Activated CD8-positive, alpha-beta memory T cell treated with anti-CD3 and anti-CD28 coated beads, Interleukin-2, amount 10 ng/mL, durations not matched to agents 7 days and 5 days (primary cell): ENCODE measurements around the gene ZNF653. TPM values are rescaled to one million over a fixed set of nuclear protein-coding genes. Genes with fewer than 3 reads are reported as not detected.

Source experiments
- ATAC-seq: fragments of 150-1000 bp; cut with Tn5 transposase; one replicate; pipeline ENCODE4 v1.10.0; 2021; ENCODE audit warnings: moderate library complexity
- CTCF ChIA-PET: fragments of 350-600 bp; sonication (Branson Sonifier 250); formaldehyde crosslinking; loops from one replicate; lab custom pipeline; 2021; ENCODE audit warnings: antibody characterized with exemption; lab: Charles Lee
- DNase-seq: peaks from one replicate; pipeline ENCODE4 v3.0.0-alpha.2; 2020
- H3K27ac Mint-ChIP-seq: one replicate; pipeline ENCODE4 v1.8.0; 2021; ENCODE audit warnings: mild to moderate bottlenecking, mixed read lengths
- H3K27me3 Mint-ChIP-seq: one replicate; pipeline ENCODE4 v1.8.0; 2021; ENCODE audit warnings: mixed read lengths
- H3K36me3 Mint-ChIP-seq: one replicate; pipeline ENCODE4 v1.8.0; 2021; ENCODE audit warnings: mild to moderate bottlenecking, mixed read lengths
- H3K4me1 Mint-ChIP-seq: one replicate; pipeline ENCODE4 v1.8.0; 2021; ENCODE audit warnings: mixed read lengths
- H3K4me3 Mint-ChIP-seq: one replicate; pipeline ENCODE4 v1.8.0; 2021; ENCODE audit warnings: mild to moderate bottlenecking, moderate library complexity, mixed read lengths
- H3K9me3 Mint-ChIP-seq: one replicate; pipeline ENCODE4 v1.8.0; 2022; ENCODE audit warnings: low read depth, mixed read lengths
- total RNA-seq, 2 experiments: library from RNA; stranded (reverse); gene quantifications; one replicate each; pipeline ENCODE4 v1.2.3, GENCODE V29; 2021

The ZNF653 gene
- total RNA-seq, 2 experiments from 2014 or later = 16.1 to 16.7 TPM

DNA sequence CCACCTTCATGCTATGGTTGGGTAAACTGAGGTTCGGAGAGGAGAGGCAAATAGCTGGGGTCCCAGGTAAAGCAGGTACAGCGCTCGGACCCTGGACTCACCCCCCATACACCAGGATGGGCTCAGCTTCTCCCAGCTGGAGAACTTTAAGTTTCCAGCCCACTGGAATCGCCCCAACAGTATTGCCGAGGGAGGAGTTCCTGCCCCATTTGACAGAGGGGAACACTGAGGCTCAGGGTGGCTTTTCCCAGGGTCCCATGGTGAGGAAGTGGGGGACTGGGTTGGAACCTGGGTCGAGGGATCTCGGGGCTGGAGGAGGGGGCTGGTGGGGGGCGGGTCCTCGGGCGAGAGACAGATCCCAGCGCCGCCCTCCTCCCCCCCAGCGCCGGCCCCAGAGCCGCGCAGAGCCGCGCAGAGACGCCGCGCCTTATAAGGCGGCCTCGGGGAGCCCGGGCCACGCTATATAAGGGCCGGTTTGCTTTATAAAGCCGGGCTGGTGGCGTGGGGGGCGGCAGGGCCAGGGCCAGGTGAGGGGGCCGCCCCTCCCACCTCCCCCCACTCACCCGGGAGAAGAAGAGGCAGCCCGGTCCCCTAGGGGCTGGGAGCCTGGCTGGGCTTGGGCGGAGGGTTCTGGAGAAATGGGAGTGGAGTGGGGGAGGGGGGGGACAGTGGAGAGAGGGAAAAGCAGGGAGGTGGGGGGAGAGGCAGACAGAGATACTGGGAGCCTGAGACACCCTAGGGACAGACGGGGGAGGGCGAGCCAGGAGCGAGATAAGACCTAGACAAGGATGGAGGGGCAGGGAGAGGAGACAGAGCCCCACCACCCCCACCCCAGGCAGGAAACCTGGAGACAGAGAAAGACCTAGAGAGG is 34.1 kb upstream of the ZNF653 start:
- Mint-ChIP-seq H3K4me3 (no peak overlapping the region), H3K36me3 (no peaks in the 10 kb centered on the region)

DNA sequence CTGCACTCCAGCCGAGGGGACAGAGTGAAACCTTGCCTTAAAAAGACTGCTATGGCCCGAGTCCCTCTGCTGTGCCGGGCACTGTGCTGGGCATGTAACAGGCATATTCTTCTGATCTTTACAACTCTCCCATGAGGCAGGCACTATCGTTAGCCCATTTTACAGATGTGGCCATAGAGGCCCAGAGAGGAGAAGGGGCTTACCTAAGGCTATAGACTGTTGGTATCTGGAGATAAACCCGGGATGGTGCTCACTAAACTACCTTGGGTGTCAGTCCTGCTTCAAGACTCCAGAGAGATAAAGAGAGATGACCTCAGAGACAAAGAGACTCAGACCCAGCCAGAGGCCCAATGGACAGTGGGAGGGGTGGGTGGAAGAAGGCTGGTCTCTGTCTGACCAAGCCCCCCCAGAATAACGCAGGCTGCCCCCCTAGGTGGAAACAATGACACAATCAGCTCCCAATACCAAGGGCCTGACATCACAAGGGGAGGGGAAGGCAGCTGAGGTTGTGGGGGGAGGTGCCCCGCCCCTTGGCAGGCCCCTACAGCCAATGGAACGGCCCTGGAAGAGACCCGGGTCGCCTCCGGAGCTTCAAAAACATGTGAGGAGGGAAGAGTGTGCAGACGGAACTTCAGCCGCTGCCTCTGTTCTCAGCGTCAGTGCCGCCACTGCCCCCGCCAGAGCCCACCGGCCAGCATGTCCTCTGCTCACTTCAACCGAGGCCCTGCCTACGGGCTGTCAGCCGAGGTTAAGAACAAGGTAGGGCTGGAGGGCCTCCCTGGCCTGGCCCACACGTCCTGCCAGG is 32.8 kb upstream of the ZNF653 start, which contains the start of gene CNN1:
Gene CNN1 (plus strand): TSS at position 620 of the 805 bp plus-strand sequence. CDS start 77 bp downstream, at position 697.
- peaks cover 21% of the 10 kb centered on the region for H3K4me1 Mint-ChIP-seq
- ATAC-seq (no peak), DNase-seq (no peak)
- no peak within 1 kb of the TSS for H3K4me3 Mint-ChIP-seq
- H3K27me3 Mint-ChIP-seq = peaks cover 21% of the 10 kb centered on the region
- H3K9me3 Mint-ChIP-seq = no peaks in the 10 kb centered on the region
- CTCF ChIA-PET = interaction anchor here (1.0 to 1.6 kb wide), 3 partner anchors 22 to 50 kb away, joined by 3 to 4 read pairs (median 4); no protein-coding TSS in a partner anchor
- no peaks in the 10 kb centered on the region for H3K36me3 Mint-ChIP-seq
- H3K27ac Mint-ChIP-seq = no peak within 1 kb of the TSS

More for the DNA sequence above, 34.1 kb upstream of the ZNF653 start:
- Mint-ChIP-seq H3K27me3 (peaks cover 19% of the 10 kb centered on the region), H3K4me1 (peaks cover 18% of the 10 kb centered on the region), H3K27ac (no peak overlapping the region), H3K9me3 (no peaks in the 10 kb centered on the region)
- DNase-seq (no peak), ATAC-seq (no peak)
- CTCF ChIA-PET = interaction anchor here (1.0 to 1.3 kb wide), 3 partner anchors 11 to 48 kb away, joined by 3 to 4 read pairs (median 4); no protein-coding TSS in a partner anchor

DNA sequence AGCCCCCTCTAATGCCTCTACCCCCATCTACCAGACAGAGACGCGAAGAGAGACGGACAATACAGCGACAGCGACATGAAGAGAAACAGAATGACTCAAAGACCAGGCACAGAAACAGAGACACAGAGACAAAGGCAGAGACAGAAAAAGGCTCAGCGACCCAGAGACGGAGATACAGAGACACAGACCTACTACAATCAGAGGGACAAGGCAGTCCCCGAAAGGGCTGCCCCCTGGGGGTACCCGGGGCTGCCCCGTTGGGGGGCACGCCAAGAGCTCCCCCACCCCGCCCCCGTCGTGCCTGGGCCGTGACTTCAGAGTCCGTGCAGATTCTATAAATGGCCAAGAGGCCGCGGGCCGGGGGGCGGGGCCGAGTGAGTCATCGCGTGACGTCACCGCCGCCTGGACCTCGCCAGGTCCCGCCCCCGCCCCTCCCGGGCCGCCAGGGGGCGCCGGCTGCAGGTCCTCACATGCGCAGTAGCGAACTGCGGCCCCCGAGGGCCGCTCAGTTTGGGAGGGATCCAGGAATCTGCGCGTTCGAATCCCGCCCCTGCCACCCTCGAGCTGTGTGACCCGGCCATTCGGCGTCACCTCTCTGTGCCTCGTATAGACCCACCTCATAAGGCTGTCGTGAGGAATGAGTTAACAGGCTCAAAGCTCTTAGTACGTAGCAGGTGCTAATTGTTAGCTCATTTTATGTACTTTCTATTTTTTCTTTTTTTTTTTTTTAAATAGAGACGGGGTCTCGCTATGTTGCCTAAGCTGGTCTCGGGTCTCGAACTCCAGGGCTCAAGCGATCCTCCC is 30.4 kb upstream of the ZNF653 start:
- peak; percentile 91 for DNase-seq
- Mint-ChIP-seq H3K27me3 (peaks cover 21% of the 10 kb centered on the region), H3K4me1 (peaks cover 27% of the 10 kb centered on the region), H3K27ac (no peak overlapping the region), H3K9me3 (no peaks in the 10 kb centered on the region), H3K36me3 (no peaks in the 10 kb centered on the region), H3K4me3 (peak overlapping the region; percentile 14)
- ATAC-seq = peak; percentile 91
- CTCF ChIA-PET = interaction anchor here (0.7 to 2.6 kb wide), 22 partner anchors 9 to 355 kb away, joined by 3 to 24 read pairs (median 6); partner anchors contain the start of gene ELOF1

DNA sequence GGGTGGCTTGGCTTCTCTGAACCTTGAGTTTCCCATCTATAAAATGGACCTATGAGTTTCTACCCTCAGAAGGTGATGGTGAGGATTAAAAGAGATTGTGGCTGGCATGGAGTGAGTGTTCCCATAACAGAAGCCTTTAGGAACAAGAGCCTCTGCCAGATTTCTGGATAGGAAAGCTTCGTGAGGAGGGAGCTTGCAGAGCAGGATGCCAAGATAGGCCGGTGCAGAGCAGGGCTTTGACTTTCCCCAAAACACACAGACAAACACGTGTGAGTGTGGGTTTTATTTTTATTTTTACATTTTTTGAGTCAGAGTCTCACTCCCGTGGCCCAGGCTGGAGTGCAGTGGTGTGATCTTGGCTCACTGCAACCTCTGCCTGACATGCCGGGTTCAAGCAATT is 29.3 kb upstream of the ZNF653 start:
- Mint-ChIP-seq H3K4me1 (peaks cover 27% of the 10 kb centered on the region), H3K4me3 (no peak overlapping the region), H3K9me3 (no peaks in the 10 kb centered on the region), H3K27me3 (peaks cover 16% of the 10 kb centered on the region), H3K36me3 (no peaks in the 10 kb centered on the region), H3K27ac (no peak overlapping the region)
- DNase-seq (no peak), ATAC-seq (no peak)
- CTCF ChIA-PET = interaction anchor here (1.6 to 2.6 kb wide), 6 partner anchors 9 to 154 kb away, joined by 8 to 24 read pairs (median 14); partner anchors contain the start of gene ELOF1

DNA sequence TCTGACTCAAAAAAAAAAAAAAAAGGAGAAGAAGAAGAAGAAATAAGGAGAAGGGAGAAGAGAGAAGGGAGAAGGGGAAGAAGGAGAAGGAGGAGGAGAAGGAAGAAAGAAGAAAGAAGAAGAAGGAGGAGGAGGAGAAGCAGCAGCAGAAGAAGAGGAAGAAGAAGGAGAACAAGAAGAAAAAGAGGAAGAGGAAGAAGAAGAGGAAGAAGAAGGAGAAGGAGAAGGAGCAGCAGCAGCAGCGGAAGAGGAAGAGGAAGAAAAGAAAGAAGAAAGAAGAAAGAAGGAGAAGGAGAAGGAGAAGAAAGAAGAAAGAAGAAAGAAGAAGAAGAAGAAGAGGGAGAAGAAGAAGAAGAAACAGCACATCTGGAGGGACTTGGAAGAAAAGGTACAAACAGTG is 28.9 kb upstream of the ZNF653 start:
- Mint-ChIP-seq H3K27me3 (peaks cover 16% of the 10 kb centered on the region), H3K4me3 (no peak overlapping the region), H3K36me3 (no peaks in the 10 kb centered on the region), H3K27ac (no peak overlapping the region), H3K4me1 (peaks cover 27% of the 10 kb centered on the region), H3K9me3 (no peaks in the 10 kb centered on the region)
- CTCF ChIA-PET = interaction anchor here (1.2 to 2.6 kb wide), 4 partner anchors 17 to 153 kb away, joined by 5 to 24 read pairs (median 9); partner anchors contain the start of gene ELOF1
- DNase-seq (no peak), ATAC-seq (no peak)

DNA sequence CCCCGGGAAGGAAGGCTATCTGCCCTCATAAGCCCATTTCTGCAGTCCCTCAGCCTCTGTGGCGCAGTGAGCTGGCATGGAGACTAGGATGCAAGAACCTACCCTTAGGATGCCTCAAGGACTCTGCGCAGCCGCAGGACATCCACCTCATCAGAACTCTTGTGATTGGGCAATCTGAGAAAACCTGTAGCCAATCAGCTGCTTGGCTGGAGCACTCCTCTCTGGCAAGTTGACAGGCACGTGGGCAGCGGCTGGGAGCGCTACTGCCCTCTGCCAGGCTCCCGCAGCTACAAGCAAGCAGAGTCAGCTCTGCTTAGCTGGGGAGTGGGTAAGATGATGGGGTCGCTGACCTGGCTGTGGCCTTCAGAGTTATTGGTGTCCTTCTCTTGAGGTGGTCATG is 24.8 kb upstream of the ZNF653 start:
- ATAC-seq = no peak
- Mint-ChIP-seq H3K27me3 (peaks cover 5% of the 10 kb centered on the region), H3K27ac (no peak overlapping the region), H3K9me3 (no peaks in the 10 kb centered on the region), H3K36me3 (peaks cover 5% of the 10 kb centered on the region), H3K4me1 (peaks cover 31% of the 10 kb centered on the region), H3K4me3 (no peak overlapping the region)
- CTCF ChIA-PET = interaction anchor here (0.7 to 1.0 kb wide), 2 partner anchors 33 to 149 kb away, joined by 3 to 6 read pairs; no protein-coding TSS in a partner anchor
- peak; percentile 58 for DNase-seq

DNA sequence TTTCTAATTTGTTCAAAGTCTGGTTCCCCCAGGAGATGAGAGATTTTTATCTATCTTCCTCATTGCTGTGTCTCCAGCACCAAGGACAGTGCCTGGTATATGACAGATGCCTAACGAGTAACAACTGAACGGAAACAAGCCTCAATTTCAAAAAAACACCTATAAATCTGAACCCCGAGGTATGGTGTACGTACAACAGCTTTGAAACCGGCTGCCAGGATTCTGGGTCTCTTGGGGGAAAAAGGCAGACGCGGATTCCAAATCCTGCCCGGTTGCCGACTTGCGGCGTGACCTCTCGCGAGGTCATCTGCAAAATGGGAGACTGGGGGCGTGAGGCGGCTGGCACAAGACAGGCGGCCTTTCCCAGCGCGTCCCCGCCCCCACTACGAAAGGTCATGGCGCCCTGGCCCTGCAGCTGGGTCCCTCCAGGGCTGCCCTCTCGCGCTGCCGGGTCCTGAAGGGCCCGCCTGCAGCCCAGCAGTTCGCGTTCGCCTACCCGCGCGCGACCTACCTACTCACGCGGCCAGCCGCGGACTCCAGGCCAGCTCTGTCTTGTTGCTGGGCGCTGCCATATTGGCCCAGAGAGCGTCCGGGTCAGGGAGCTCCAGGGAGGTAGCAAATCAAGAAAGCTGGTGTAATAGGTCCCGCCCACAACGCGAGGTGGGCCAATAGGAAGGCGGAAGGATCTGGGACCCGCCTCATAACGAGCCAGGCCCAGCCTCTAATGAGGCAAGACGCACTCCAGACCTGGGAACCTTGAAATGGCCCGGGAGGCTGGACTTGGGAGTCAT is 23.1 kb upstream of the ZNF653 start, which contains the start of gene ECSIT:
Gene ECSIT (minus strand): TSS at position 584 of the 791 bp plus-strand sequence. CDS start 9,964 bp downstream, outside the sequence.
- Mint-ChIP-seq H3K27me3 (no peaks in the 10 kb centered on the region), H3K9me3 (no peaks in the 10 kb centered on the region), H3K36me3 (peaks cover 5% of the 10 kb centered on the region), H3K27ac (peak within 1 kb of the TSS; percentile 86), H3K4me3 (peak within 1 kb of the TSS; percentile 92), H3K4me1 (peaks cover 25% of the 10 kb centered on the region)
- ATAC-seq (peak; percentile 99), DNase-seq (peak; percentile 97)
- CTCF ChIA-PET = interaction anchor here (0.8 to 1.5 kb wide), 7 partner anchors 10 to 148 kb away, joined by 3 to 7 read pairs (median 5); no protein-coding TSS in a partner anchor

DNA sequence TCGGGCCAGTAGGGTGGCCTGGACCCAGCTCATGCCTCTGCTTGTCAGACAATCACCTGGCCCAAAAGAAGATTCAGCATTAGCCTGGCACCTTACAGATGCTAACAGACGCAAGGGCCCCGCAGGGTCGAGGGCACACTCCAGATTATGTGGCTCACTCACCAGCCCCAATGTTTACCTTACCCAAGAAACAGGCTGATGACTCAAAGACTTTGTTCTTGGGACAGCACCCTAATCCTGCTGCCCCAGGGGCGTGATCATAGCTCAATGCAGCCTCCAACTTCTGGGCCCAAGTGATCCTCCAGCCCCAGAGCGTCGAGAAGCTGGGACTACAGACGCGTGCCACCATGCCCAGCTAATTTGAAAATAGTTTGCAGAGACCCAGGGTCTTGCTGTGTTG is 13.5 kb upstream of the ZNF653 start:
- CTCF ChIA-PET = interaction anchor here (1.1 to 1.7 kb wide), 4 partner anchors 9 to 36 kb away, joined by 3 to 6 read pairs (median 4); partner anchors contain the start of gene ECSIT
- ATAC-seq = no peak

DNA sequence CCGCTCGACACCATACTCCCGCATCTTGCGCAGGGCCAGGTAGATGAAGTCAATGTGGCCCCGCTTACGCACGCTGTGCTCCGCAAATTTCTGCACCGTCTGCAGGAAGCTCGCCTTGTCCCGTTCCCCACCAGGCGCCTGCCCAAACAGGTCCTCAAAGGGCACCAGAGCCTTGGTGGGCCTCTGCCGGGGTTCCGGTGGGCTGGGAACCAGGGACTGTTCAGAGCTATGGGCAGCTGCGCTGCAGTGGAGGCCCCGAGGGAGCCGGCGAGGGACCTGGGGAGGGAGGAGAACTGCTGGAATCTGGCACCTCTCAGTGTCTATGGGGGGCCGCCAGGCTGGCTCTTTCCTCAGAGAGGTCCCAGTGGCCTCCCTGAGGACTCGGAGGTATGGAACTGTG is 8.3 kb upstream of the ZNF653 start:
- H3K4me1 Mint-ChIP-seq = no peaks in the 10 kb centered on the region
- H3K36me3 Mint-ChIP-seq = peaks cover 3% of the 10 kb centered on the region
- no peaks in the 10 kb centered on the region for H3K27me3 Mint-ChIP-seq
- DNase-seq (no peak), ATAC-seq (no peak)
- CTCF ChIA-PET = interaction anchor here (0.9 kb wide), 1 partner anchor 64 kb away, joined by 3 read pairs; no protein-coding TSS in a partner anchor
- H3K9me3 Mint-ChIP-seq = no peaks in the 10 kb centered on the region
- H3K4me3 Mint-ChIP-seq = no peak overlapping the region
- no peak overlapping the region for H3K27ac Mint-ChIP-seq

More for the DNA sequence above, 13.5 kb upstream of the ZNF653 start:
- no peak for DNase-seq
- Mint-ChIP-seq H3K9me3 (no peaks in the 10 kb centered on the region), H3K27me3 (no peaks in the 10 kb centered on the region), H3K4me1 (no peaks in the 10 kb centered on the region), H3K27ac (no peak overlapping the region), H3K36me3 (peaks cover 7% of the 10 kb centered on the region), H3K4me3 (no peak overlapping the region)

DNA sequence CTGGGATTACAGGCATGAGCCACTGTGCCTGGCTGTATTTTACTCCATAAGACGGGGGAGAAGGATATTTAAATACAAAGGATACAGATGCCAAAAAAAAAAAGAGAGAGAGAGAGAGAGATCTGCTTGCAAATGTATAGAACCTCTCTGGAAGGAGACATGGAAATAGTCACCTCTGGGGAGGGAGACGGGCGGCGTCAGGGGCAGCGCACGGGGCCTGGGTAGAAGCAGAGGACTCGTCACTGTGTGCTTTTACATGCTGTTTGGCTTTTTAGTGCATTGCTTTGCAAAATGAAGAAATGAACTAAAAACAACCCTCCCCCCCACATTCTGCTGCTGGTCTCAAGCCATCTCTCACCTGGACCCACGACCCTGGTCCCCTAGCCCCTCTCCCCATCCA is 4.8 kb upstream of the ZNF653 start:
- H3K4me1 Mint-ChIP-seq = peaks cover 13% of the 10 kb centered on the region
- no peaks in the 10 kb centered on the region for H3K27me3 Mint-ChIP-seq
- DNase-seq (no peak), ATAC-seq (no peak)
- H3K4me3 Mint-ChIP-seq = no peak overlapping the region
- no peaks in the 10 kb centered on the region for H3K9me3 Mint-ChIP-seq
- H3K36me3 Mint-ChIP-seq = peaks cover 2% of the 10 kb centered on the region
- CTCF ChIA-PET = no interaction called here
- H3K27ac Mint-ChIP-seq = no peak overlapping the region

DNA sequence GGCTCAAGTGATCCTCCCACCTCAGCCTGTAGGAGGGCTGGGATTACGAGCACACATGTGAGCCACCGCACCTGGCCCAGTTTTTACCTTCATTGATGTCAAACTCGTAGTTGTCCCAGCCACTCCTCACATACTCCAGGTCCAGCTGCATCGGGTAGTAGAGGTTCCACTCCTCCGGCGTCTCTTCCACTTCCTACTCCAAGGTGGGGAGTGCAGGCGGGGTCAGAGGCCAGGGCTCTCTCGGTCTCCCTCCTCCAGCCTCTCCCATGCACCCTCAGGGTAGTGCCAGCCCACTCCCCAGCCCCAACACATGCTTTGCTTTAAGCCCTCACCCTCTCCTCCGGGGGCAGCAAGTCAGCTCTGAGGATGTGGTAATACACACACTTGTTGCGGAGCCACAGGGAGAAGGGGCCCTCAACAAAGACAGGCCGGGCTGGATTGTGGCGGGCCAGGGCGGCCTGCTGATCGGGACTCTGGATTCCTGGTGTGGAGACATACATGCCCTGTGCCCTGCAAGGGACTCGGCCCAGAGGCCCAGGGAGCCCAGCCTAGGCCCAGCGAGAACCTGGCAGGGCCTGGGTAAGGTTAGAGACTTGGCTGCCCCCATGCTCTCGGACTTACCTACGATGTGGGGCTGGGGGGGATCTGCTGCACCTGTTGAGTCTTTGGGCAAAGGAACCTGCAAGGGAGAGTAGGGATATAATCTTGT is 1.9 kb upstream of the ZNF653 start:
- H3K4me3 Mint-ChIP-seq = peak overlapping the region; percentile 81
- CTCF ChIA-PET = interaction anchor here (1.5 kb wide), 1 partner anchor 26 kb away, joined by 5 read pairs; no protein-coding TSS in a partner anchor

More for the DNA sequence above, 1.9 kb upstream of the ZNF653 start:
- no peak for ATAC-seq
- peaks cover 20% of the 10 kb centered on the region for H3K4me1 Mint-ChIP-seq
- H3K36me3 Mint-ChIP-seq = peaks cover 2% of the 10 kb centered on the region
- no peaks in the 10 kb centered on the region for H3K27me3 Mint-ChIP-seq
- no peaks in the 10 kb centered on the region for H3K9me3 Mint-ChIP-seq
- DNase-seq = no peak
- H3K27ac Mint-ChIP-seq = peak overlapping the region; percentile 32
